H1 (cell line): ENCODE data around the gene UCP2. TPM values are rescaled to one million over a fixed set of nuclear protein-coding genes. Genes with fewer than 3 reads are reported as not detected.

Source experiments
- CTCF ChIA-PET: fragments of 300-600 bp; sonication (Branson Sonifier 250); formaldehyde crosslinking; loops from one replicate; lab custom pipeline; 2021; ENCODE audit not compliant: partially characterized antibody; lab: Charles Lee
- POLR2A ChIA-PET: fragments of 300-600 bp; sonication (Branson Sonifier 250); formaldehyde crosslinking; loops from one replicate; lab custom pipeline; 2021; ENCODE audit warnings: inconsistent platforms; ENCODE audit not compliant: partially characterized antibody; lab: Charles Lee
- DNase-seq, 2 experiments: peaks; one replicate each; pipeline versions ENCODE4 v3.0.0 to v3.0.0-alpha.2; 2010 to 2022; ENCODE audit warnings: low spot score in 2 of 2, low read depth in 1 of 2, mixed read lengths in 1 of 2
- FAIRE-seq: peaks from 2 replicates; lab custom pipeline; 2011; peaks lifted over from hg19 to GRCh38; lab: Jason Lieb, UNC
- H2AFZ ChIP-seq: 2 replicates; pipeline ENCODE4 v1.8.1; 2012; ENCODE audit warnings: low read length, inconsistent platforms
- H2AK5ac ChIP-seq: 2 replicates; pipeline ENCODE4 v1.6.1; 2013; ENCODE audit warnings: low read depth, low read length
- H2BK120ac ChIP-seq: replicated peaks from 2 replicates; pipeline ENCODE3; 2013; ENCODE audit warnings: low read depth, low read length, inconsistent platforms
- H2BK12ac ChIP-seq: 2 replicates; pipeline ENCODE4 v1.6.1; 2013; ENCODE audit warnings: low read depth, low read length
- H2BK15ac ChIP-seq: 2 replicates; pipeline ENCODE4 v1.6.1; 2013; ENCODE audit warnings: low read length
- H2BK20ac ChIP-seq: 2 replicates; pipeline ENCODE4 v1.6.1; 2013; ENCODE audit warnings: low read length
- H2BK5ac ChIP-seq: 2 replicates; pipeline ENCODE4 v1.6.1; 2013; ENCODE audit warnings: low read depth, low read length
- H3K14ac ChIP-seq: 2 replicates; pipeline ENCODE4 v1.6.1; 2013; ENCODE audit warnings: inconsistent platforms; ENCODE audit not compliant: insufficient read length
- H3K18ac ChIP-seq: 2 replicates; pipeline ENCODE4 v1.6.1; 2013; ENCODE audit warnings: low read length; ENCODE audit errors: extremely low read depth
- H3K23ac ChIP-seq: 2 replicates; pipeline ENCODE4 v1.6.1; 2013; ENCODE audit warnings: inconsistent platforms; ENCODE audit not compliant: insufficient read length
- H3K23me2 ChIP-seq: 2 replicates; pipeline ENCODE4 v1.6.1; 2013; ENCODE audit warnings: low read depth, low read length
- H3K27ac ChIP-seq: 2 replicates; pipeline ENCODE4 v1.6.1; 2011; ENCODE audit warnings: low read depth, low read length, inconsistent platforms
- H3K27me3 ChIP-seq, 4 experiments: replicated peaks in 1 of 4; 1 replicate in 1 of 4; 2 replicates in 3 of 4; pipeline versions ENCODE4 v1.6.1 to v1.8.1; 2011 to 2013; ENCODE audit warnings: low read length in 3 of 4, mild to moderate bottlenecking in 3 of 4, inconsistent platforms in 2 of 4, mixed read lengths in 2 of 4, moderate library complexity in 1 of 4; ENCODE audit not compliant: control insufficient read depth in 3 of 4, insufficient read depth in 3 of 4; ENCODE audit errors: extremely low read depth in 1 of 4
- H3K36me3 ChIP-seq, 4 experiments: 2 replicates each; pipeline versions ENCODE4 v1.6.1 to v1.8.1; 2011 to 2013; ENCODE audit warnings: mild to moderate bottlenecking in 4 of 4, low read length in 3 of 4, moderate library complexity in 2 of 4, control low read depth in 1 of 4, inconsistent platforms in 1 of 4; ENCODE audit not compliant: insufficient read depth in 4 of 4, control insufficient read depth in 2 of 4
- H3K4ac ChIP-seq: replicated peaks from 2 replicates; pipeline ENCODE3; 2013; ENCODE audit warnings: low read length, low read depth, mixed read lengths, inconsistent platforms; ENCODE audit not compliant: insufficient read length
- H3K4me1 ChIP-seq, 4 experiments: replicated peaks in 1 of 4; 1 replicate in 1 of 4; 2 replicates in 3 of 4; pipeline versions ENCODE4 v1.6.1 to v1.8.1; 2011 to 2013; ENCODE audit warnings: low read length in 3 of 4, inconsistent platforms in 2 of 4, mixed read lengths in 1 of 4; ENCODE audit not compliant: insufficient read depth in 4 of 4, control insufficient read depth in 3 of 4
- H3K4me2 ChIP-seq, 2 experiments: 2 replicates each; pipeline versions ENCODE4 v1.6.1 to v1.8.1; 2011 to 2013; ENCODE audit warnings: low read depth in 2 of 2, low read length in 2 of 2, control low read depth in 1 of 2, inconsistent platforms in 1 of 2, mild to moderate bottlenecking in 1 of 2; ENCODE audit not compliant: insufficient read depth in 1 of 2
- H3K4me3 ChIP-seq, 4 experiments: fragments of 200-600, 300-600 bp in 1 of 4; sonication (generic), shearing (Covaris generic), sonication (Bioruptor Twin) in 1 of 4; 2 replicates each; pipeline versions ENCODE4 v1.5.1 to v1.8.1; 2011 to 2016; ENCODE audit warnings: low read length in 4 of 4, low read depth in 3 of 4, control low read depth in 2 of 4, inconsistent platforms in 2 of 4, mild to moderate bottlenecking in 2 of 4, mixed read lengths in 1 of 4, moderate library complexity in 1 of 4; ENCODE audit not compliant: insufficient read depth in 2 of 4; ENCODE audit errors: extremely low read depth in 1 of 4
- H3K56ac ChIP-seq: replicated peaks from 2 replicates; pipeline ENCODE3; 2013; ENCODE audit warnings: low read depth, mild to moderate bottlenecking, mixed read lengths, low read length, inconsistent platforms; ENCODE audit not compliant: insufficient read length
- H3K79me1 ChIP-seq: 2 replicates; pipeline ENCODE4 v1.6.1; 2013; ENCODE audit warnings: low read depth, low read length, control low read depth
- H3K79me2 ChIP-seq, 2 experiments: 2 replicates each; pipeline versions ENCODE4 v1.6.1 to v1.8.1; 2012 to 2013; ENCODE audit warnings: low read length in 2 of 2, mild to moderate bottlenecking in 2 of 2, inconsistent platforms in 1 of 2; ENCODE audit not compliant: insufficient read depth in 2 of 2, control insufficient read depth in 1 of 2
- H3K9ac ChIP-seq, 4 experiments: replicated peaks in 1 of 4; 1 replicate in 1 of 4; 2 replicates in 3 of 4; pipeline versions ENCODE4 v1.6.1 to v1.8.1; 2011 to 2013; ENCODE audit warnings: low read depth in 3 of 4, low read length in 3 of 4, control low read depth in 2 of 4, mild to moderate bottlenecking in 2 of 4, moderate library complexity in 2 of 4, inconsistent platforms in 1 of 4; ENCODE audit errors: extremely low read depth in 1 of 4
- H3K9me3 ChIP-seq, 2 experiments: 2 replicates each; pipeline versions ENCODE4 v1.6.1 to v1.8.1; 2012 to 2013; ENCODE audit warnings: mild to moderate bottlenecking in 2 of 2, moderate library complexity in 2 of 2, control low read depth in 1 of 2, inconsistent platforms in 1 of 2, low read depth in 1 of 2, low read length in 1 of 2, mixed read lengths in 1 of 2; ENCODE audit not compliant: insufficient read depth in 2 of 2
- H4K20me1 ChIP-seq, 2 experiments: replicated peaks in 1 of 2; 2 replicates each; pipeline versions ENCODE3 to v1.8.1; 2011 to 2013; ENCODE audit warnings: inconsistent platforms in 2 of 2, low read length in 2 of 2, mild to moderate bottlenecking in 1 of 2; ENCODE audit not compliant: insufficient read depth in 2 of 2, control insufficient read depth in 1 of 2
- H4K5ac ChIP-seq: 2 replicates; pipeline ENCODE4 v1.6.1; 2013; ENCODE audit warnings: low read length, low read depth, mixed read lengths, inconsistent platforms; ENCODE audit not compliant: insufficient read length
- H4K8ac ChIP-seq: 2 replicates; pipeline ENCODE4 v1.8.0; 2013; ENCODE audit warnings: mild to moderate bottlenecking, moderate library complexity, low read length, inconsistent platforms; ENCODE audit not compliant: insufficient read depth; ENCODE audit errors: extremely low read depth
- H4K91ac ChIP-seq: replicated peaks from 2 replicates; pipeline ENCODE3; 2013; ENCODE audit warnings: low read length, mixed read lengths, inconsistent platforms; ENCODE audit not compliant: insufficient read length
- FOSL1 ChIP-seq: IDR thresholded peaks from 2 replicates; pipeline ENCODE4 v1.6.1; 2011; ENCODE audit warnings: mild to moderate bottlenecking, low read depth, low read length, moderate library complexity; ENCODE audit not compliant: insufficient read depth
- GTF2F1 ChIP-seq: IDR thresholded peaks from 2 replicates; pipeline ENCODE4 v1.6.1; 2012; ENCODE audit warnings: low read depth, low read length, improper control_type of control experiment, borderline replicate concordance
- KDM4A ChIP-seq: IDR thresholded peaks from one replicate; pipeline ENCODE4 v1.7.1; 2012; ENCODE audit warnings: low read depth, mild to moderate bottlenecking, moderate library complexity, low read length, inconsistent platforms; ENCODE audit not compliant: severe bottlenecking
- KDM5A ChIP-seq: fragments of 200-600 bp; IDR thresholded peaks from 2 replicates; pipeline ENCODE4 v1.7.1; 2012; ENCODE audit warnings: mild to moderate bottlenecking, low read length, inconsistent platforms, mixed read lengths
- PHF8 ChIP-seq: fragments of 200-600 bp; sonication (generic); conservative IDR thresholded peaks from 2 replicates; pipeline ENCODE4 v1.7.1; 2012; ENCODE audit warnings: low read depth, mild to moderate bottlenecking, inconsistent platforms, low read length, moderate library complexity
- POLR2A ChIP-seq, 2 experiments: IDR thresholded peaks; 1 replicate in 1 of 2; 2 replicates in 1 of 2; pipeline ENCODE4 v1.6.1; 2011; ENCODE audit warnings: low read depth in 2 of 2, low read length in 2 of 2, mild to moderate bottlenecking in 2 of 2; ENCODE audit errors: control extremely low read depth in 1 of 2
- POLR2AphosphoS5 ChIP-seq: IDR thresholded peaks from 2 replicates; pipeline ENCODE4 v1.6.1; 2011; ENCODE audit warnings: low read depth, low read length
- RBBP5 ChIP-seq: IDR thresholded peaks from 2 replicates; pipeline ENCODE4 v1.7.1; 2012; ENCODE audit warnings: low read depth, mild to moderate bottlenecking, inconsistent platforms, low read length, moderate library complexity, borderline replicate concordance
- RNF2 ChIP-seq: fragments of 200-900, 300-1000 bp; sonication (generic); IDR thresholded peaks from 2 replicates; pipeline ENCODE4 v1.7.1; 2016; ENCODE audit warnings: borderline replicate concordance, low read depth, mild to moderate bottlenecking, antibody characterized with exemption, low read length; ENCODE audit not compliant: poor library complexity, severe bottlenecking; ENCODE audit errors: missing control alignments
- WGBS, 2 experiments: shearing (Covaris generic) in 1 of 2; methylation state at CpG; one replicate each; pipeline versions ENCODE4 v1.1.6 to v1.1.7; 2013 to 2015; ENCODE audit warnings: low lambda C conversion rate in 2 of 2, mixed read lengths in 2 of 2, inconsistent platforms in 1 of 2, low coverage in 1 of 2, missing lambda C conversion rate in 1 of 2; ENCODE audit not compliant: insufficient replicate concordance in 2 of 2, insufficient coverage in 1 of 2, insufficient read length in 1 of 2; ENCODE audit errors: extremely low coverage in 1 of 2, missing lambda C conversion rate in 1 of 2; 5-methylcytosine and 5-hydroxymethylcytosine counted together
- long read RNA-seq, 2 experiments: library from RNA in 1 of 2; library from capped mRNA in 1 of 2; stranded (forward); transcript quantifications; one replicate each; pipeline ENCODE4 v2.0.0, GENCODE V29; 2021; ENCODE audit warnings: inconsistent platforms in 1 of 2
- polyA minus RNA-seq, 3 experiments: library from RNA; depleted of rRNA, polyadenylated mRNA; stranded (reverse); fragments of >200 nt; gene quantifications; 1 replicate in 2 of 3; 2 replicates in 1 of 3; pipeline ENCODE4 v1.2.3, GENCODE V29; 2011
- polyA plus RNA-seq, 7 experiments: library from polyadenylated mRNA; depleted of rRNA in 3 of 7; stranded (reverse) in 5 of 7; unstranded in 2 of 7; fragments of >200 nt in 5 of 7; fragments of 200-250 nt in 2 of 7; gene quantifications; 1 replicate in 5 of 7; 2 replicates in 1 of 7; 4 replicates in 1 of 7; pipeline versions ENCODE4 v1.2.1 to v1.2.3, GENCODE V29; 2011 to 2013; ENCODE audit warnings: missing spikeins in 2 of 7, mixed read lengths in 2 of 7
- total RNA-seq: library from RNA; stranded (reverse); fragmentation: NEBNext Ultra II Directional; extraction: Animal tissue kit (Norgen Biotek cat#: 25700); gene quantifications from 2 replicates; pipeline ENCODE4 v1.2.1, GENCODE V29; 2021

The UCP2 gene
- total RNA-seq = 39.8 and 46.2 TPM in 2 replicates
- polyA plus RNA-seq (2011; rRNA removed) = 55.2 and 79.1 TPM in 2 replicates
- polyA plus RNA-seq (2011; cell fraction: cytosol; rRNA removed) = 42.6 TPM
- polyA plus RNA-seq (2011; cell fraction: nucleus; rRNA removed) = 42.7 TPM
- polyA plus RNA-seq (2012, experiment 1 of 2) = 28.1 to 49.5 TPM (median 39.5 TPM) in 4 replicates
- 31.0 TPM for polyA plus RNA-seq (2012, experiment 2 of 2)
- polyA plus RNA-seq (2013, experiment 1 of 2) = 31.3 TPM
- 31.0 TPM for polyA plus RNA-seq (2013, experiment 2 of 2)
- polyA minus RNA-seq (2011; rRNA and poly(A)+ RNA removed) = 52.7 and 73.3 TPM in 2 replicates
- polyA minus RNA-seq (2011; cell fraction: cytosol; rRNA and poly(A)+ RNA removed) = 54.7 TPM
- 53.6 TPM for polyA minus RNA-seq (2011; cell fraction: nucleus; rRNA and poly(A)+ RNA removed)
- long read RNA-seq, experiment 1, transcript UCP2-201 (8 exons, 2,113 nt) = major isoform, 24 of 40 reads
- long read RNA-seq, experiment 1, partial matches to known transcripts = 11 of 40 reads
- long read RNA-seq, experiment 1, other reads (novel, unspliced or antisense) = 2 of 40 reads
- long read RNA-seq, experiment 2, transcript UCP2-201 (8 exons, 2,113 nt) = major isoform, 21 of 23 reads
- long read RNA-seq, experiment 2, partial matches to known transcripts = 1 of 23 reads
- long read RNA-seq, experiment 2, other reads (novel, unspliced or antisense) = 1 of 23 reads

- Histone ChIP-seq H3K4me1 (peaks cover 7 to 18% (median 10%) of the 10 kb centered on the region in 4 experiments), H3K56ac (peak within 1 kb of the TSS; percentile 85), H4K5ac (peak within 1 kb of the TSS; percentile 90), H2AFZ (peak within 1 kb of the TSS; percentile 96), H2BK15ac (peak within 1 kb of the TSS; percentile 100; the same call in 1 of the 2 replicates), H3K27me3 (peaks cover 0 to 2% (median 0%) of the 10 kb centered on the region in 4 experiments; a peak in 2 of 7 replicates), H3K79me1 (peaks cover 2% of the 10 kb centered on the region; the same call in 1 of the 2 replicates), H3K9ac (peak within 1 kb of the TSS; percentile 77 to 86 (median 80)), H4K91ac (peak within 1 kb of the TSS; percentile 95), H2BK20ac (peak within 1 kb of the TSS; percentile 93; the same call in 1 of the 2 replicates), H3K23me2 (peaks cover 10% of the 10 kb centered on the region), H3K14ac (peak within 1 kb of the TSS; percentile 25), H3K18ac (peak within 1 kb of the TSS; percentile 100), H3K27ac (peak within 1 kb of the TSS; percentile 75), H3K4me2 (peak within 1 kb of the TSS; percentile 86 to 100), H3K9me3 (no peaks in the 10 kb centered on the region), H2BK12ac (peak within 1 kb of the TSS; percentile 97; the same call in 1 of the 2 replicates), H2AK5ac (peak within 1 kb of the TSS; percentile 77; the same call in 1 of the 2 replicates), H3K79me2 (peaks cover 0 to 6% of the 10 kb centered on the region in 2 experiments; a peak in 1 of 4 replicates), H3K4me3 (peak within 1 kb of the TSS; percentile 71 to 96 (median 79)), H3K4ac (peak within 1 kb of the TSS; percentile 99), H4K8ac (peak within 1 kb of the TSS; percentile 94), H2BK5ac (peak within 1 kb of the TSS; percentile 96), H3K36me3 (peaks cover 6 to 35% (median 13%) of the 10 kb centered on the region in 4 experiments), H4K20me1 (peaks cover 0 to 6% of the 10 kb centered on the region in 2 experiments), H2BK120ac (peak within 1 kb of the TSS; percentile 76), H3K23ac (no peak within 1 kb of the TSS)
- WGBS, 2 experiments = 3% methylated on average over 32 of the region's 43 CpGs; no CpG with 5 or more reads in 1 of the 2 experiments
- FAIRE-seq = no peak
- no peak for DNase-seq
- CTCF ChIA-PET = interaction anchor here (0.7 to 4.9 kb wide), 3 partner anchors 12 to 19 kb away, joined by 3 to 22 read pairs (median 5); no protein-coding TSS in a partner anchor
- POLR2A ChIA-PET = interaction anchor here (0.9 to 6.8 kb wide), 6 partner anchors 12 to 191 kb away, joined by 4 to 94 read pairs (median 8); no protein-coding TSS in a partner anchor
- TF ChIP-seq GTF2F1 (no peak), POLR2AphosphoS5 (peak; percentile 48; the same call in 1 of the 2 replicates), RBBP5 (0 out of 2 replicates have a peak, but pooled peaks have one; percentile 31), KDM5A (no peak), KDM4A (peak; percentile 34), PHF8 (peak; percentile 57; the same call in 1 of the 2 replicates), POLR2A (IDR thresholded peaks at IDR 0.05; ENCODE audit: control extremely low read depth in 1 of 2, low read depth in 2 of 2, low read length in 2 of 2) (peak in 1 of 2 experiments; percentile 57; a peak in 2 of 3 replicates), RNF2 (no peak), FOSL1 (no peak)
Measured at GRCh38 chr11:73982595-73982989, at the start of gene UCP2. TSS of gene UCP2 (minus strand) at chr11:73982843. CDS start at chr11:73978378, 4,465 bp downstream.
